ENCODE data around the gene ZNF536.

DNA sequence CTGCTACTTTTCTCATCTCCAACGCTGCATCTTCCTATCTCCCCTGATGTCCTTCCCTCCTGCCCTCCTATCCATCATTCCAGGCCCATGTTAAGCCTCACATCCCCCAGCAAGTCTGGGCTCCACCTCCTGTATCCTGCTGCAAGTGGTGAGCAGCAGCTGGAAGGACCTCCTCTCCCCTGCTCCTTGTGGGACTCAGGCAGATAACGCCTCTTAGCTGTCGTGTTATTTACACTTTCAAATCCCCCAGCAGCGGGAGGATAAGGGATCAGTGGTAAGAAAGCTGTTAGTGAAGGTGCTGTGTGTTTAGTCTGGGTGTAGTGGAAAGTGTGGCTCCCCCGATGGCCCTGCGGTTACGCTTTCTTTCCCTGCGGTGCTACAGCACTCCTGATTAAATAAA, 211.9 kb downstream of the ZNF536 start:
- TF ChIP-seq, protein P1, sequence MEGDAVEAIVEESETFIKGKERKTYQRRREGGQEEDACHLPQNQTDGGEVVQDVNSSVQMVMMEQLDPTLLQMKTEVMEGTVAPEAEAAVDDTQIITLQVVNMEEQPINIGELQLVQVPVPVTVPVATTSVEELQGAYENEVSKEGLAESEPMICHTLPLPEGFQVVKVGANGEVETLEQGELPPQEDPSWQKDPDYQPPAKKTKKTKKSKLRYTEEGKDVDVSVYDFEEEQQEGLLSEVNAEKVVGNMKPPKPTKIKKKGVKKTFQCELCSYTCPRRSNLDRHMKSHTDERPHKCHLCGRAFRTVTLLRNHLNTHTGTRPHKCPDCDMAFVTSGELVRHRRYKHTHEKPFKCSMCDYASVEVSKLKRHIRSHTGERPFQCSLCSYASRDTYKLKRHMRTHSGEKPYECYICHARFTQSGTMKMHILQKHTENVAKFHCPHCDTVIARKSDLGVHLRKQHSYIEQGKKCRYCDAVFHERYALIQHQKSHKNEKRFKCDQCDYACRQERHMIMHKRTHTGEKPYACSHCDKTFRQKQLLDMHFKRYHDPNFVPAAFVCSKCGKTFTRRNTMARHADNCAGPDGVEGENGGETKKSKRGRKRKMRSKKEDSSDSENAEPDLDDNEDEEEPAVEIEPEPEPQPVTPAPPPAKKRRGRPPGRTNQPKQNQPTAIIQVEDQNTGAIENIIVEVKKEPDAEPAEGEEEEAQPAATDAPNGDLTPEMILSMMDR (conservative IDR thresholded peaks at IDR 0.05; ENCODE audit: low read depth, low read length): no peak
- TF ChIP-seq EZH2 (IDR thresholded peaks at IDR 0.05; ENCODE audit: borderline replicate concordance, low read depth, low read length, poor library complexity, severe bottlenecking): no peak
